Right hindlimb (tissue), 1 donor: ENCODE results near the gene CUEDC1.
A peak's percentile ranks its signal among the peaks of the same experiment; 100 is the strongest.
"Not testable (repeated sequence)": the region's sequence is repeated elsewhere in the genome, so short reads cannot be mapped to it uniquely, and the experiment has no call there.

Experiments
- DNase-seq: peaks from one replicate; pipeline ENCODE4 v3.0.0-alpha.2; 2018

Gene CUEDC1

DNA sequence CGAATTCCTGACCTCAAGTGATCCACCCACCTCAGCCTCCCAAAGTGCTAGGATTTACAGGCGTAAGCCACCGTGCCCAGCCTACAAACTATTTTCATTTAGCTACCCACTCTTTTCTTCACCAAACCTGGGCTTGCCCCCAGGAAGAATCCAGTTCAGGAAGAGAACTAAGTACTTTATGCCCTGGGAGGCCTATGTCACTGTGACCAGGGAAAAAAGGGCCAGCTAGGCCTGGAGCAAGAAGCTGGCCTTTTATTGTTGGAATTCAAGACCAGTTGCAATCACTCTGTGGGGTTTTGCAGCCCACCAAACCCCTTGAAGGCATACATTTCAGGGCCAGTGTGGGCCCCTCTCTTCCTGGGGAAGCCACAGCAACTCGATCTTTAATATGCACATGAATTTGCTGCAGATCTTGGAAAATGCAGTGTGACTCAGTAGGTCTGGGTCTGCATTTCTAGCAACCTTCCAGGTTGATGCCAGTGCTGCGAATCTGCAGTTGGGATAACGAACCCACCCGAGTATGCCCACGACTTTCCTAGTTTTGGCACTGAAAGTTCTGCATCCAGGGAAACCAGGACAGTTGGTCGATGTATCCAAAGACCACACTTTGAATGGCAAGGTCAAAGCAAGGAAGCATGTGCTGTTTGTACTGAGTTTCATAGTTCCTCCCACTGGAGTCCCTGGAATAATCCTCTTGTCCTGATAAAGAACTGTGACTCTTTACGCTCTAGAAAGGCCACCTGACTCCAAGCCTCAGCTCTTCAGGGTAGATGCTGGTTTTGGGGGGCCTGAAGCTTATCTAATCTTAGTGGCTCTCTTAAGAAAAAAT is 98.2 kb downstream of the CUEDC1 start:
- DNase-seq, result no peak

DNA sequence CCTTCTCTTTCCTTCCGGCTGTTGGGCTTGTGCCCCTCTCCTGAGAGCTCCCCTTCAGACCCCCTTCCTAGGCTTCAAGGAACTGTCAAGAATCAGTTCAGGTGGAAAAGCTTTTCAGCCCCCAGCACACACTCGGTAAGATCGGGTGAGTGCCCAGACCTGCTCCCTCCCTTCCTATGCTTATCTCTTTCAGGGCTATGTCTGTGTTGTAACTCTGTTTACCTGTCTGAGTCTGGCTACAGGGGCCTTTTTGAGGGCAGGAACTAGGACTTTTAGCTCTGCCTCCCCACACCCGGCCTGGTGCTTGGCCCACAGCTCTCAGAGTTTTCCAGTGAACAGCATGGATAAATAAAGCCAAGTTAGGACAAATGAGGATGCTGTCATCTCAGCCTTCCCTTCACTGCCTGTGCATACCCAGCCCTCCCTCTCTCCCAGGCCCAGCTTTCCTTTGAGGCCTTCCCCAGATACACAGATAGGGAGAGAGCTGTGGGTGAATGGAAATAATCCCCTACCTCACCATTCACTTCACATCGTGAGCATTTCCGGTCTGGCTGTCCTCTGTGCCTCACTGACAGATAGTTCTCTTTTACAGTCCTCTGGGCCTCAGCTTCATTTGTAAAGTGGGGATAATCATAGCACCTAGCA is 99.7 kb downstream of the CUEDC1 start:
- no peak for DNase-seq

DNA sequence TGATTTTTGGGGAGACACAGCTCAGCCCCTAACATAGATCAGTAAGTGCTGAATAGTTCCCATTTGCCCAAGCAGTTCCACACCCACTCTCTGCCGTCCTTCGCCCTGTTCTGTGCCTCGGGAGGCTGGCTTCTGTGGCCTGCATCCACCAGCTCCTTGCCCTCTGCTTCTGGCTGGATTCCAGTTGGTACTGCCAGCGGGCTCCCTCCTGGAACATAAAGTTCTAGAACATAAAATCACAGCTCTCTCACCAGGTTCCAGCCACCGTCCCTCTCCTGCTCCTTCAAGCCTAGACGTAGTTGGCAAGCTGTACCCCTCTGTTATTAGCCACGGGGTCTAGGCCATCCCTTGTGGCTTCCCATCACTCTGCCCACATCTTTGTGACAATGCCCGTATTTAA is 101.5 kb downstream of the CUEDC1 start:
- DNase-seq, result no peak

DNA sequence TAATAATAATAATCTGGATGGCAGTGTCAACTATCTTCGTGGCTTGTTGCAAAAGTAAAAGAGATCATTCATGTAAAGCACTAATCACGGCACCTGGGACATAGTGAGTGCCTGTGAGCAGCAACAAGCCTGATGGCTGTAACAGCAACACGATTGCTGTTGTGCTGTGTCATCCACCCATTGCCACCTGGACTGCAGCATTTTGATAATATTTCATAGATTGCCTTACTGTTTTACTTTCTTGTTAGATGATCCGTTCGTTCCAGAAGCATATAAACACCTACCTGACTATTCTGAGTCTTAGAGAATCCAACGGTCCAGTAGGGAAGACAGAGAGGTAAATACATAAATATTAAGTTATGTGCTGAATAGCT is 102.3 kb downstream of the CUEDC1 start:
- DNase-seq, result no peak

DNA sequence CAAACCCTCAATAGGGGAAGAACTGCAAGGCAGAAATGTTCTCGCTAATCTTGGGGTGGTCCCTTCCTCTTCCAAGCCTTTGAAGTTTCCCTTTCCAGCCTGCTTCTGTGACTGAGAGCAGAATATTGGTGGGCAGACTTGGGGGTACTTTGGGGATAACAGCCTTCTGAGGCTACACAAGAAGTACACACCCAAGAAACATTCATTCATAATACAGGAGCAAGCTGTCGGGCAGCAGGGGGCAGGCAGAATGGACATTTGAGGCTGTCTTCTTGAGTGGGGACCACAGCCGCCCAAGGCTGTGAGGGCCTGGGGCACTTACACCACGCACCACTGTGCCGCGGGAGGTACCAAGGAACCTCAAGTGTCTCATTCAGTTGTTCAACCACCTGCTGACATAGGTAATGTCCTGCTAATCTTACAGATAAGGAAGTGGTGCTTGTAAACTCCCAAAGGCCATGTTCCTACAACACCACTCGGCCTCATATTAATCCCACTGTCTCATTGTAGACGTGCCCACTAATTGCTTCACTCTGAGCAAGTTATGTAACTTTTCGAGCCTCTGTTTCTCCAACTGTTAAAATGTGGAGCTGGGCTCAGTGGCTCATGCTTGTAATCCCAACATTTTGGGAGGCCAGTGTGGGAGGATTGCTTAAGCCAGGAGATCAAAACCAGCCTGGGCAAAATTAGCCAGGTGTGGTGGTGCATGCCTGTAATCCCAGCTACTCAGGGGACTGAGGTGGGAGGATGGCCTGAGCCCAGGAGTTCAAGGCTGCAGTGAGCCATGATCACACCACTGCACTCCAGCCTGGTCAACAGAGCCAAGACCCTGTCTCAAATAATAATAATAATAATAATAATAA is 102.9 kb downstream of the CUEDC1 start:
- DNase-seq, result no peak

DNA sequence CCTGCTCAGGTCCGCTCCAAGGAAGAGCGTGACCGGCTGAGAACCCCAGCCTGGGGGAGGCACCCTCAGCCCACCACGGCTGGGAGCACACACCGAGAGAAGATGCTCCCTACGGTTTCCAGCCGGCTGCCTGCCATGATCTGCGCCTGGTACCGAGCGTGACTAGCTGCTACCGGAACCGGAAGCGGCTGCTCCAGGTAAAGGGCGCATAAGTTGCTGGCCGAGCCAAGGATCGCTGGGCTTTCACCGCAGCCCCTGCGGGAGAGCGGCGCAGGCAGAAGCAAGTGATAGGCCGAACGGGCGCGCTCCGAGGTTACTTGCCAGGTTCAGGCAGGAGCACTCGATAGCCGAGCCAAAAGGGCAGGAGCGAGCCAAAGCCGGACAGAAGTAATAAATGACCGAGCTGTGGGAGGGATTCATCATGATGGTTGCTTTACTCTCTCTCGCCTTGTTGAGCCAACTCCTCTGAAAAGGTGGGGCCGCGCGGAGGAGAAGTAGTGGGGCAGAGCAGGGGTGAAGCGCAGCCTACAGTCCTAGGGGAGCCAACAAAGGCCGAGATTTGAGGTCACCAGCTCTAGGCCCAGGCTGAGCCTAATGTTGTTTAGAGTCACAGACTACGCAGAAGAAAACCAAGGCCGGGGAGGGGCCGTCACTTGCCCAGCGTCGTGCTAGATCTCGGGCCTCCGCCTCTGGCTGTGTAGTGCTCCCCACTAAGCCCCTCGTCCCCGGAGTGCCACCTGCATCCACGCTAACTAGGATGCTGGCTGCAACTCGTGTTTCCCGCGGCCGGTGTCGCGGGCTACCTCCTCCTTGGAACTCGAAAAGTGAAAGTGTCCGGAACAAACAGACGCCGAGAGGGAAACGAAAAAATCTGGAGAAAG is 105.1 kb downstream of the CUEDC1 start, which contains the start of gene MRPS23:
TSS of gene MRPS23 (minus strand) at position 171 of the 881 bp plus-strand sequence. CDS start at position 137, 34 bp downstream.
- DNase-seq, result peak; percentile 99

DNA sequence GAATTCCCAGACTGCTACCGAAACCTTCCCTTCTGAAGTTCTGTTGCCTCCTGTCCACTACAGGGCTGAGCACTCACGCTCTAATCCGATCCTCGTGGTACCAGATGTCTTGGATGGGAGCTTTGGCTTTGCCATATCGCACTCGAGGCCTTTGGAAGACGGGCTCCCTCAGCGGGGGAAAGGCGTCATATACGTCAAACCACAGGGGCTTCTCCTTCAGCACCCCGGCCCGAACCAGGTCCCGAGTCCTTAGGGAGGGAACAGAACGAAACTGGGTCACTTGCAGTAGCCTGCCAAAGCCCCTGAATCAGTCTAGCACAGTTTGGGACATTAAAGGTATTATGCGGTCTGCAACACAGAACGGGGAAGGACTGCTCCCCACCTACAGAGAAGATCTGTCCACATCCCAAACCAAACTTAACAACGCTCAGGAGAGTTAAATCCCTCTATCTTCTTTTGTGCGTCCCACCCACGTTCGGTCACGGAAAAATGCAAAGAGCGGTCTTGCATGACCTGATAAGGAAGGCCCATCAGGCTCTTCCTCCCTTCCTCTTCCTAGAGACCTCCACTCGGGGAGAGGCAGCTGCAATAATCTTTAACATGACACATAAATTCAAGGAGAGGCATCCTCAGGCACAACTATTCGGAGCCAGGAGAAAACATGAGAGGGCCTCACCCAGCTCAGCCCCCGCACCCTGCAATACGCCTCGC is 105.9 kb downstream of the CUEDC1 start:
- DNase-seq, result no peak

DNA sequence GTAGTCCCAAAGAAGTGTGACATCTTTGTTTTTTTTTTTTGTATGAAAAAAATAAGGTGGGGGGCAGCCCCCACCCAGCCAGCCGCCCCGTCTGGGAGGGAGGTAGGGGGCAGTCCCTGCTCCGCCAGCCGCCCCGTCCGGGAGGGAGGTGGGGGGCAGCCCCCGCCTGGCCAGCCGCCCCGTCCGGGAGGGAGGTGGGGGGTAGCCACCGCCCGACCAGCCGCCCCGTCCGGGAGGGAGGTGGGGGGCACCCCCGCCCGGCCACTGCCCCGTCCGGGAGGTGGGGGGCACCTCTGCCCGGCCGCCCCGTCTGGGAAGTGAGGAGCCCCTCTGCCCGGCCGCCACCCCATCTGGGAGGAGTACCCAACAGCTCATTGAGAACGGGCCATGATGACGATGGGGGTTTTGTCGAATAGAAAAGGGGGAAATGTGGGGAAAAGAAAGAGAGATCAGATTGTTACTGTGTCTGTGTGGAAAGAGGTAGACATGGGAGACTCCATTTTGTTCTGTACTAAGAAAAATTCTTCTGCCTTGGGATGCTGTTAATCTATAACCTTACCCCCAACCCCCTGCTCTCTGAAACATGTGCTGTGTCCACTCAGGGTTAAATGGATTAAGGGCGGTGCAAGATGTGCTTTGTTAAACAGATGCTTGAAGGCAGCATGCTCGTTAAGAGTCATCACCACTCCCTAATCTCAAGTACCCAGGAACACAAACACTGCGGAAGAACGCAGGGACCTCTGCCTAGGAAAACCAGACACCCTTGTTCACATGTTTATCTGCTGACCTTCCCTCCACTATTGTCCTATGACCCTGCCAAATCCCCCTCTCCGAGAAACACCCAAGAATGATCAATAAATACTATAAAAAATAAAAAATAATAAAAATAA is 108.9 kb downstream of the CUEDC1 start:
- DNase-seq, result not testable (repeated sequence)

DNA sequence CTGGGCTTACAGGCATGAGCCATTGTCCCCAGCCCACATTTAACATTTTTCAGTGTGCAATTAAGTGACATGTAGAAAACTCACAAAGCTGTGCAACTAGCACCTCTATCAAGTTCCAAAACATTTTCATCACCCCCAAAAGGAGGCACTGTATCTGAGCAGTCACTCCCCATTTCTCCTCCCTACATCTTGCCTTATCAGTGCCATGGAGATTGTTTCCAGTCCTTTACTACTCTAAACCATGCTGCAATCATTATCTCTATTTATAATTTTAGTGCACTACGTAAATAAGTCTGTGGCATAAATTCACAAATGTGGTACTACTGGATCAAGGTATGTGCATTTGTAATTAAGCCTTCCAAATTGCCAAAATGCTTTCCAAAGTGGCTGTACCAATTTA is 112.9 kb downstream of the CUEDC1 start:
- DNase-seq, result no peak

DNA sequence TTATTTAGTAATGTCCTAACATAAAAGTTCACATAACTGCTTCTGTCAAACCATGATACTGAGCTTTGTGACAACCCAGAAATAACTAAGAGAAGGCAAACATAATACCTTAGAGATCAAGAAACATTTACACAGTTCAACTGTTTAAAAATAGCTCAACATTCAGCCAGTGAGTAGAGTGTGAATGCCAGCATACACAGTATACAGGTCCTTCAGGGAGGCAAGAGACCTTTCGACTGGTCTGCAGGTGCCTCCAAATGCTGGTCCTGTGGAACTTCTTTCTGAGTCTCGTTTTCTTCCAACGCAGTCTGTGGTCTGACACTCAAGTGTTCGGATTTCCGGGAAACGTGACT is 115.7 kb downstream of the CUEDC1 start:
- DNase-seq, result no peak

DNA sequence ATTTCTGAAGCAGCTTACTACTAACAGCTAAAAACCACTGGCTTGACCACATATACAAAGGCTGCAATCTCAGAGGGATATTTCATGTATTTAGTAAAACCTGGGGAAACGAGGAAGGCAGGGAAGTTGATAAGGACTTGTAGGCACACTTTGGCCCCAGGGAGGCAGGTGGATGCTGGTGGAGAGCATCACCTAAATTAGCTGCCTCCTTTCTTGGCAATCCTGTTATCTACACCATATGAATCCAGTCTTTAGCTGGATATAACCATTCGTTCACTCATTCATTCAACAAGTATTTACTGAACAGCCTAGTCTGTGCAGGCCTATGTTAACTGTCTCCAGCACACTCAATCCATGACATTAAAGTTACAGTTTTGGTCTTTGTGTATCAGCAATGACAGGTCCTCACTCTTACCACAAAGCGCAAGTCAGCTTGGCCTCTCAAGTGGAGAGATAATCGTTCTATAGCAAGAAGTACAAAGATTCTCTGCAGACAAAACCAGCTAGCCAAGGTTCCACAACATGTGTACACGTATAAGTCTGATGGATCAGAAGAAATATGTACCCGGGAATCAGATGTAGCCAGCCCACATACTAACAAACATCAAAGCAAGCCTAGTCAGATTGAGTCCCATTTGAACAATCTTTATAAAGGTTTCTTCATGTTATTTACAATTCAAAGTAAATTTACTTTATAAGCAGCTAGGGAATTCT is 116.2 kb downstream of the CUEDC1 start:
- DNase-seq, result no peak

DNA sequence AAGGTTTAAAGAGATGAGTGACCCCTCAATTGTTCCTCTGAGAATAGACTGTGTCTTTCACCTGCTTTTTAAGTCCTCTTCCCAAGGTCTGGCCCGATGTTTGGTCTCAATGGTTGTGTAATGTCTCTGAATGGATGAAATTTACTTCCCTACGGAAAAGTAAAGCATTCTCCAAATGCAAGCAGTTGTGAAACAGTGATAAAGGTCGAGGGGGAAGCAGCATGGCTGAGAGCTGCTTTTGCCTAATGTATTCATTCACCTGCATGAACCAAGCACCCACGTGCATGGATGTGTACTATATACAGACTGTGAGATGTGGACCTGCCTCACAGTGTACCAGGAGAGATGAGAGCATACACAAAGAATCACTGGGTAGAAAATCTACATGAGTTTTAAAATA is 116.8 kb downstream of the CUEDC1 start:
- DNase-seq, result no peak

DNA sequence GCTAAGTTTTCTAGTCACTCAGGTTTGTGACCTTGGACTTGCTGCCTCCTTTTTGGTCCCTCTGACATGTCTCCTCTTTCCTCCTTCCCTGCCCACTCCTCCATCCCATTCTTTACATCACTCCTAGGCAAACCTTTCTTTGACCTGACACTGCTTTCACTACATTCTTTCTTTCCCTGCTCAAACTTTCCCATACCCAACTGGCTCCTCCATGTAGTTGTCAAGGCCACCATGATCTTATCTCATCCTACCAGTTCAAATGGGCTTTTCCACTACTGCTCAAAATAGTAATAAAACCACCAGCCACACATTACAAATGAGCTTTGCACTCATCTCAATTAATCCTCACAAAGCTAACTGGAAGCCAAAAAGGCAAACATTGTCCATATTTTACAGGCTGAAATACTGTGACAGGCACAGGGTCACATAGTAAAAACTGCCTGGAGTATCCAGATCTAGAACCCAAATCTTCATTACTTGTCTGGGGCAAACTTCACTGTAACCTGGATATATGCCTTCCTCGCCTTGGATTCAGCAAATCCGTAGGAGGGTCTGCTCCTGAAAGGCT is 119.8 kb downstream of the CUEDC1 start:
- no peak for DNase-seq

DNA sequence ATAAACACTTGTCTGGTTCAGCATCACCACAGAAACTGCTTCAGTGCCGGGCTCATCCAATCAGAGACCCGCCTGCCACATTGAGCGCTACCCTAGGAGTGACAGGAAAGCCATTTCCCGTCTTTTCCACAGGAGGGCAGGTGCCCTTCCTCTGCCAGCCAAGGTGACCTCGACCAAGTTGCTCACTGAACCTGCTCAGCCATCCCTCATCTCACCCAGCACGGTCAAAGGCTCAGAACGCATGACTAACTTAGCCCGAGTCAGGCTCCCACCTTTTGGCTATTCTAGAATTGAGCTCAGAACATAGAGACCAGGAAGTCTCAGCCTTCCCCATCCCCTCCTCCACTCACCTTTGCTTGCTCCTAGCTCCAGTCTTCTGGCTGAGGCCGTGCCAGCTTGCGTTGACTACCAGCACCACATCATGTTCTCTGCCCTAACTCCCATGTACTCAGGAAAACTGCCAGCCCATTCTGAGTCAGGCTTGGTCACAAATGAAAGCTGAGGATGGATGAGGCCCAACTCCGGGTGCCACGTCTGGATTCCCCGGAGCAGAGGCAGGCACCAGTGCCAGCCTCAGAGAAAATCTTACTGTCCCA is 121.0 kb downstream of the CUEDC1 start:
- DNase-seq, result no peak

DNA sequence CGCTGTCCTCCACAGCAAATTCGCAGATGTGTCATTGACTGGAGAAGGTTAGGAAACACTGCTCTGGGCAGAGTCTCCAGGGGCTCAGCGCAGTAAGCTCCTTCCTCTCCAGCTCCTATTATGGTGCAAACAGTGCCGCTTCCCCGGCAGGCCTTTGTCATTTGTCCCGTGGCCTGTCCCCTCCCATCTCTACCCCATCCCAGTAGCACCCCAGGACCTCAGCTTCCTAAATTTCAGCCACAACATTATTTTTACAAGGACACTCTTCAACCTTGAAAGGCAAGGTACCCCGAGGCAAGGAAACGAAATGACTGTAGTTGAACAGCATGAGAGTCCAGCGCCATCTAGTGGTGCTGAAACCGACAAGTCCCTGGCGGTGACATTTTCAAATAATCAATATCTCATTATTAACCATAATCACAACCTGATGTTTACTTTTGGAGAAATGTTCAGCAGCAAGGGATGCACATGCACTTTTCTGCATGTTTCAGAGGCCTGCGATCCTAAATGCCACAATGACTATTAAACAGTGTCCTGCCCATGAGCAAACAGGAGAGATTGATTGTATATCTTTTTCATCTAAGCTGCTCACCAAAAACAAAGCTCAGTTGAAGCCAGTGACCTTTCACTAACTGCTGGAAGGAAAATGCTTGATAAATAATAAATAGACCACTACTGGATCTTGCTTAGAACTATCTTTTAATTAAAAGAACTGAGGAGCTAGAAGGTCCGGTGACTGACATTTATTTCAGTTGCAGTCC is 121.9 kb downstream of the CUEDC1 start:
- peak; percentile 73 for DNase-seq

DNA sequence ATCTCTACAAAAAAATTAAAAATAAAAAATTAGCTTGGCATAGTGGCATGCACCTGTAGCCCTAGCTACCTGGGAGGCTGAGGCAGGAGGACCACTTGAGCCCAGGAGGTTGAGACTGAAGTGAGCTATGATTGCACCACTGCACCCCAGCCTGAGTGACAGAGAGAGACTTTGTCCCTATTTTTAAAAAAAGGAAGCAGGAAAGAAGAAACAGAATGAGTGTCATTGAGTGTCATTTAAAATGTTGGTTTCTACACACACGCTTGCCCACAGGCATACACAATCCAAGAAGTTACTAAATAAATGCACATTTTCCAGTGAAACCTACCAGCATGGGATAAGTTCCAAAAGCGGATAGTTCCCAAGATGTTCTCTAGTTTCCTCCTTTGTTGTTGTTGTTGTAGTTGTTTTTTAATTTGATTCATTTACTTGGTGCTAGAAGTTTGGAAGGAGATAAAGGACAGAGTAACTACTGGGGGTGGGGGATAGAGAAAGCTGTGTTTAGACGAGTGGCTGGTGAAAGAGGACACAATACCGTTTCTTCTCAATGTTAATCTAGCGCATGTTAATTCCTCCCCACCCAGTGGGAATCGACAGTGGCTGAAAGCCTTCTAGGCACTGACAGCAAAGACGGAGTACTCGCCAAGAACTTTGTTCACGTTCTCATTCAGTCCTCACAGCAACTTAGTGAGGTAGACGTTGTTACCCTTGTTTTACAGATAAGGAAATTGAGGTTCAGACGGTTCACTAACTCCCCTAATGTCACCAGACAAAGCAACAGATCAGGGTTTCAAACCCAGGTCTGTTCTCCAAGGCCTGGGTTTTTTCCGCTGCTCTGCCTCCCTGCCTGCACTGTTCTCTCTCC is 122.7 kb downstream of the CUEDC1 start:
- no peak for DNase-seq

DNA sequence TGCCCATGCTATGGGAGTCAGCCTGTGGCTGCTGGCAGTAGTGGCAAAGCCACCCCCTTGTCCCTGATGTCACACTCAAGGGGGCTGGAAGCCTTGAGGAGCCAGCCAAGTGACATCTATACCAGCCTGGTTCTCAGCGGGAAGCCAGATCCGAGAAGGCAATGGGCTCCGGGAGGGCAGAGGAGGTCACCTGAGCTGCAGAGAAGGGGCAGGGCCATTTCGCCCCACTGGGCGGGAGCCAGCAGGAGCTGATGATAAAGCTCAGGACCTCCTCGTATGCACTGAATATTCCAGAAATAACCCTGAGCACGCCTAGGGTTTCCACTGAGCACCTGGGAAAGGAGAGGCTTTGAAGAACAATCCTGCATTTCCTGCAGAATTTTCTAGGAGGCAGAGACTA is 124.3 kb downstream of the CUEDC1 start:
- DNase-seq, result no peak
